ENCODE data around the gene EARS2.
"Not testable (repeated sequence)": the region's sequence is repeated elsewhere in the genome, so short reads cannot be mapped to it uniquely, and the experiment has no call there.

EARS2 gene

DNA sequence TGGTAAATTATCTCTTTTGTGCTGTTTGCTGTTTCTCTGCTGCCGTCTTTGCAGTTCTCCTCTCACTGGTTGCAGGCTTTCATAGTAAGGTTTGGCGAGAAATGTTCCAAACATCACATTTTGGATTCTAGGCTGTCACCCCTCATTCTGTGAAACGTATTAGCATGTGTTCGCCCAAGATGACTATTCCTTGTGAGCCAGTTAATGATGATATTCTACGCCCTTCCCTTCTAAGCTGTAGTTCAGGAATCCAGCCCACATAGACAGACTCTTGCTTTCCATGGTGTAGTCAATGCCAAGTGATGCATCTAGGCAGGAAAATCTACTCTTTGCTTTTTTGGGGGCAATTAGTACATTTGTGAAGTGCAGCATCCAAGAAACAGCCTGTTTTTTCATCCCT lies 14.7 kb upstream of the EARS2 start:
- DNase-seq = no peak
- in situ Hi-C loops (cut with HindIII; ENCODE audit: low pct_ligation_motif_present, low pct_unique_long_range_greater_than_20kb, low sequenced_read_pairs) = no loop called here

DNA sequence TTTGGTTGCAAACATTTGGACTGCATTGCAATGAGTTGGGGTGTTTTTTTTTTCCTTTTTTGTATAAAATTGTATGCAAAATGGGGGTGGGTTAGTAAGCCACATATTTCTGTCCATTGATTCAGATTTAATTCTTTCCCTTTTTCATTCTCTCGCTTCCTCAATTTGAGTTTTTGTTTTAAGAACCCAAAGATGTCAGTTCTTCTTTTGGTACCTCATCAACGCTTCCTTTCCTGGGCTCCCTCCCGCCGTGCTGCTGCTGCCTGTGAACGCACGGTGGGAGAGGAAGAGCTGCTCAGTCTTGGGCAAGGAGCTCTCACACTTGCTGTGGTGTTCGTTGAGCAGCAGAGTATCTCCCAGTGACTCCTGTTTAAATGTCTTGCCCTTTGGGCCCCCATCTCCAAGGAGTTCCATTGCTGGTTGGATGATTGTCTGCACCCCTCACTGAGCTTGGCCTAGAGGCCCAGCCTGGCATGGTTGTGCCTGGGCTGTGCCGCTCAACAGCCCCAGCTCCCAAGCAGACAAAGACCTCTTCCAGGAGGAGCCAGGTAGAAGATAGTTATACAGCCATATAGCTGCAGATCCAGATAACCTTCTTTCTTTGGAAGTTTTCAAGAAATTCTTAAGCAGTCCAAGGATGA lies 14.0 kb upstream of the EARS2 start:
- DNase-seq = no peak
- in situ Hi-C loops (cut with HindIII; ENCODE audit: low pct_ligation_motif_present, low pct_unique_long_range_greater_than_20kb, low sequenced_read_pairs) = no loop called here

DNA sequence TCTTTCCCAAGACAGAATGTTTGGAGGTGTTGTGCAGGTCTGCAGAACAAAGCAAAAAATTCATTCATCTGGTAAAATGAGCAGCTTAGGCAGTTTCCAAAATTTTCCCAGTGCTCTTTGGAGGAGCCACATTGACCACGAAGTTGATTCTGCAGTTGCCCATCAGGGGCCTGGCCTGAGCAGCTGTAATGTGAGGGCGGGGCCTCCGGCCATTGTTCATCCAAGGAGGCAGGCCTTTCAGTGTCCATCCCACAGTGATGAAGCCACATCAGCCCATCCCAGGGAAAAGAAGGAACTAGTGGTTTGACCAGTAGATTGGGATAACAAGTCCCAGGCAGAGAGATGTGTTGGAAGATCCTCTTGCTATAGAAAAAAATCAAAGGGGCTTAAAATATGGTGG lies 10.5 kb upstream of the EARS2 start:
- in situ Hi-C loops (cut with HindIII; ENCODE audit: low pct_ligation_motif_present, low pct_unique_long_range_greater_than_20kb, low sequenced_read_pairs) = no loop called here
- DNase-seq = no peak

DNA sequence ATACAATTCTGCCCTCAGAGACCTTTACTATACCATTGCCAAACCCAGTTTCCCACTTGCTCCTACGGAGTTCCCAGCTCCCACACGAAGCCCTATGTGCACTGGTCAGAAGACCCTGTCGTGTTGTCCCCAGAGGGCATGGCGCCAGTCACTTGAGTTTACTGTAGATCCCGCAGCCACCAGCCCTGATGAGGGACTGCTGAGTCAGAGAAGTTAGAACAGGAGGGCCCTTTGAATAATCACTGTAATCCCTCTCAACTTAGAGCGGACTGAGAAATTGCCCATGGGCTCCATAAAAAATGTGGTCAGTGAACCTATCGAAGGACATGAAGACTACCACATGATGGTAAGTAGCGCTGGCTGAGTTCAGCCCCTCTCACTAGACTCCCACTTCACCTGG lies 9.6 kb upstream of the EARS2 start:
- DNase-seq = no peak
- in situ Hi-C loops (cut with HindIII; ENCODE audit: low pct_ligation_motif_present, low pct_unique_long_range_greater_than_20kb, low sequenced_read_pairs) = no loop called here

DNA sequence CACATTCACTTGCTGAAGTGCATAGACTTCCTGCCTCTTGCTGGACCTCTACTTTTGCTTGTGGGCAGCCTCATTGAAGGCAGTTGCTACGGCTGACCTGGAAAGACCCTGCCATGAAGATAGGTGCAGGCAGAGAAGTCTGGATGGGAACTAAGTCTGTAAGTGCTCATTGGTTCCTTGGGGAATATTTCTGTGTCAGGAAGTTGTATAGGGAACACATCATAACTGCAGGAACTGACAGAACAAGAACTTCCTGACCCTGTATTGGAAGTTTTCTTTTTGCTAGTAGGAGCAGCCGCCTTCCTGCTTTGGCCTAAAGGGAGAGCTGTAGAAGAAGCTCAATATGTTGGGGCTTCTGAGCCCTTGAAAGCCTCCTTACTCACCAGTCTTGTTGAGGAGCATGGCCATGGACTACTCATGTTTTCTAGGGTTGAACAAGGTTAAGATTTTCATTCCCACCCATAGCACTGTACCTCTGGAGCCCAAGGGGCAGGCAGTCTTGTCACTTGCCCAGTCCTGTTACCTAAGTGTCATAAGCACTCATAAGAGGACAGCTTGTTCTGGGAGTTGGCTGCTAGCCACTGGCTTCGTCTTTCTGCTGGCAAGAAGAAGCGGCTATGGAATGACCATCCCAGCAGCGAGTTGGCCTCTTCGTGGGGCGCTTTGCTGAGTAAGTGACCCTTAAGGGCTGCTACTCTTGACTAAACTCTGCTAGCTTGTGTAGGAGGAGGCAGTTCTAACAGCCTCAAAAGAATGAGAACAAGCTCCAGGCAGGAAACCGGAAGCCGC lies 7.6 kb upstream of the EARS2 start:
- in situ Hi-C loops (cut with HindIII; ENCODE audit: low pct_ligation_motif_present, low pct_unique_long_range_greater_than_20kb, low sequenced_read_pairs) = no loop called here

GRCh38 chr16:23563186-23563585 lies 6.0 kb upstream of the EARS2 start:
- DNase-seq = no peak
- in situ Hi-C loops (cut with HindIII; ENCODE audit: low pct_ligation_motif_present, low pct_unique_long_range_greater_than_20kb, low sequenced_read_pairs) = no loop called here

More for the DNA sequence above, 7.6 kb upstream of the EARS2 start:
- DNase-seq = no peak

DNA sequence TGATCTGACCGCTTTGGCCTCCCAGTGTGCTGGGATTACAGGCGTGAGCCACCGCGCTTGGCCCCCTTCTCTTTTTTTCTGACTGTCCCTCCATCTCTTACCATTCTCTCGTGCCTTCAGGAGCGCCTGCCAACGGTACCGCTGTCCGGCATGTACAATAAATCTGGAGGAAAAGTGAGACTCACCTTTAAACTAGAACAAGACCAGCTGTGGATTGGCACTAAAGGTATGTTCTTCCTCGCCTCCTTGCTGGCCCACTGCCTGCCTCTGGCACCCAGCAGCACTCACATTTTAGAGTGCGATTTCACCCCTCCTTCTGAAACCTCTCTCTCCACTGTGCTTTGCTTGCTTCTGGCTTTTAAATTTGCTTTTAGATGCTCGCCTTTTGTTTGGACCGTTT lies 5.4 kb upstream of the EARS2 start:
- in situ Hi-C loops (cut with HindIII; ENCODE audit: low pct_ligation_motif_present, low pct_unique_long_range_greater_than_20kb, low sequenced_read_pairs) = no loop called here
- DNase-seq = no peak

DNA sequence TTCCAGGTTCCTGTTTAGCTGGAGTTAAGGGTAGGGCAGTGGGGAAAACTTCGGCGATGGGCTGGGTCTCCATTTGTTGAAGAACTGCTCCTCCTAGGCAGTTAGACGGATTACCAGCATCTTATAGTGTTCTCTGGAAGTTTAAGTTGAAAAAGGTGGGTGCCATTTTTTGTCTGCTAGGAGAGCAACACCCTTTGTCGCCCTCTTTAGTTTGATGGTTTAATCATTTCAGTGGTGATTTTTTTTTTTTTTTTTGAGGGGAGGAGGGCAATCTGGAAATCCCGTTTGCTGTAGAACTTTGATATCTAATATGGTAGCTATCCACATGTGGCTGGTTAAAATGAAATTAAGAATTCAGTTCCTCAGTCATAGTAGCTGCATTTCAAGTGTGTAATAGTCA lies 4.4 kb upstream of the EARS2 start:
- in situ Hi-C loops (cut with HindIII; ENCODE audit: low pct_ligation_motif_present, low pct_unique_long_range_greater_than_20kb, low sequenced_read_pairs) = no loop called here
- DNase-seq = no peak

DNA sequence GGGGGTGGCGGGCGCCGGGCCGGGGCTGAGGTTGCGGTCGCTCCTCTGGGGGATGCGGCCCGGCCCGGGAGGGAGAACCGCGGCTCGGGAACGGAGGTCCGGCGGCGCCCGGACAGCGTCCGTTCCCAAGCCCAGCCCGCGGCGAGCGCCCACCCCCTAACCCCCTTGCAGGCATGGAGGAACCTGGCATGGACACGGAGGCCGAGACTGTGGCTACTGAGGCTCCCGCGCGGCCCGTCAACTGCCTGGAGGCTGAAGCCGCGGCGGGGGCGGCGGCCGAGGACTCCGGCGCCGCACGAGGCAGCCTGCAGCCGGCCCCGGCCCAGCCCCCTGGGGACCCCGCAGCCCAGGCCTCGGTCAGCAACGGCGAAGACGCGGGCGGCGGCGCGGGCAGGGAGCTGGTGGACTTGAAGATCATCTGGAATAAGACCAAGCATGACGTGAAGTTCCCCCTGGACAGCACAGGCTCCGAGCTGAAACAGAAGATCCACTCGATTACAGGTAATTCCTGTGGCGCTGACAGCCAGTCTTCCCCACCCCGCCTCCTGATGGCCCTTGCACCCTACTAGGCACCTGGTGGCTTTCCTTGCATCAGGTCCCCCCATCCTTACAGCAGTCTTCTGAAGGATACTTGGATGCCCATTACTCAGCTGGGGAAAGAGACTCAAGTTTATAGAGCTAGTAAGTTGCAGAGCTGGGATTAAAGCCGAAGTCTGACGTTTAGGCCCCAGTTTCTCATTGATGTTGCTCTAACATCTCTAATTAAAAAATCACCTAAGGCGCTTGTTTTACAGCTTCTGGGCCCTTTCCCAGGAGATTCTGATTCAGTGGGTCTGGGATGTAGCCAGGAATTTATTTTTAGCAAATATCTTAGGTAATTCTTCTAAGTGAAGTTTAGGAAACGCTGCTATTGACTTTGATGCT lies 891 bp upstream of the EARS2 start:
- in situ Hi-C loops (cut with HindIII; ENCODE audit: low pct_ligation_motif_present, low pct_unique_long_range_greater_than_20kb, low sequenced_read_pairs) = no loop called here
- DNase-seq = no peak

GRCh38 chr16:23554536-23554935 lies 2.6 kb downstream of the EARS2 start:
- no peak for DNase-seq
- in situ Hi-C loops (cut with HindIII; ENCODE audit: low pct_ligation_motif_present, low pct_unique_long_range_greater_than_20kb, low sequenced_read_pairs) = no loop called here

DNA sequence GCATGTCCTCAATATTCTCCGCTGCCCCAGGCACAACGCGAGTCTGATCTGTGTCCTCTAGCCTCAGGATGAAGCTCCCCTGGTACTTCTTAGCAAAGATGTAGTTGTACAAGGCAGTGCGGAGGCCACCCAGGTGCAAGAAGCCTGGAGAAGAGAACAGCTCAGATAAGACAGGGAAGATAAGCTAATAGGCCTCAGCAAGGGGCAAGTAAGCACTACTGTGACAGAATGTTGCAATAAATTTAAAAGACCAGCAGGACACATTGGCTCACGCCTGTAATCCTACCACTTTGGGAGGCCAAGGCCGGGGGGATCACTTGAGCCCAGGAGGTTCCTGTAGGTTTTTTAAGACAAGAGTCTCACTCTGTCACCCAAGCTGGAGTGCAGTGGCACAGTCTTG lies 5.0 kb downstream of the EARS2 start:
- in situ Hi-C loops (cut with HindIII; ENCODE audit: low pct_ligation_motif_present, low pct_unique_long_range_greater_than_20kb, low sequenced_read_pairs) = no loop called here
- DNase-seq = no peak

GRCh38 chr16:23549938-23550337 lies 7.2 kb downstream of the EARS2 start:
- no peak for DNase-seq
- in situ Hi-C loops (cut with HindIII; ENCODE audit: low pct_ligation_motif_present, low pct_unique_long_range_greater_than_20kb, low sequenced_read_pairs) = no loop called here

DNA sequence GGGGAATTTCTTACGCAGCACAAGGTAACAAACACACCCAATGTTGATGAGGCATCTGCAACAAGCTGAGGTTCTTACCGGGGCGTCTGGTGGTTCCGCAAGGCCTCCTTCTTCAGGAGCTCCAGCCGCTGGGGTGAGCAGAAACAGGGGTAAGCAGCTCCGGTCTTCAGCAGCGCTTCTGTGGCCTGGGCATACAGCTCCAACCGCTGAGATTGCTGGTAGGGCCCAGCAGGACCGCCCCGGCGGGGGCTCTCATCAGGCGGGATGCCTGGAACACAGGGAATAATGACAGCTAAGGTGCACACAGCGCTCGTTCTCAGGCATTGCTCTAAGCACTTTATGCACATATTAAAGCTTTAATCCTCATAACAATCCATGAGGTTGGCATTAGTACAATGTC lies 12.7 kb downstream of the EARS2 start:
- in situ Hi-C loops (cut with HindIII; ENCODE audit: low pct_ligation_motif_present, low pct_unique_long_range_greater_than_20kb, low sequenced_read_pairs) = no loop called here
- DNase-seq = no peak

DNA sequence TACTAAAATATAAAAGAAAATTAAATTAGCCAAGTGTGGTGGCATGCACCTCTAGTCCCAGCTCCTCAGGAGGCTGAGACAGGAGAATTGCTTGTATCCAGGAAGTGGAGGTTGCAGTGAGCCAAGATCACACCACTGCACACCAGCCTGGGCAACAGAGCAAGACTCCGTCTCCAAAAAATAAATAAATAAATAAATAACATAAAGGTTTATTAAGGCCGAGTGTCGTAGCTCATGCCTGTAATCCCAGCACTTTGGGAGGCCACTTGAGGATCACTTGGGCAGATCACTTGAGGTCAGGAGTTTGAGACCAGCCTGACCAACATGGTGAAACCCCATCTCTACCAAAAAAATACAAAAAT lies 16.4 kb downstream of the EARS2 start:
- DNase-seq; in situ Hi-C loops (cut with HindIII; ENCODE audit: low pct_ligation_motif_present, low pct_unique_long_range_greater_than_20kb, low sequenced_read_pairs): not testable (repeated sequence)

GRCh38 chr16:23539984-23540816 lies 16.9 kb downstream of the EARS2 start:
- in situ Hi-C loops (cut with HindIII; ENCODE audit: low pct_ligation_motif_present, low pct_unique_long_range_greater_than_20kb, low sequenced_read_pairs) = no loop called here
- DNase-seq = no peak

DNA sequence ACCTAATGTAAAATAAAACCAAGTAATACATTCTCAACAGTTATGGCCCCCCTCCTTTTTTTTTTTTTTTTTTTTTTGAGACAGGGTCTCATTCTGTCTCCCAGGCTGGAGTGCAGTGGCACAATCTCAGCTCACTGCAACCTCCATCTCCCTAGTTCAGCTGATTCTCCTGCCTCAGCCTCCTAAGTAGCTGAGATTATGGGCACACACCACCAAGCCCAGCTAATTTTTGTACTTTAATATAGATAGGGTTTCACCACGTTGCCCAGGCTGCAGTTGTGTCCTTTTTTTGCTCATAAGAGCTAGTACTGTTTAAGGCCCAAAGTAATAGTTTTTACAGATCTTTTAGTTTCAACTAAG lies 18.3 kb downstream of the EARS2 start:
- no peak for DNase-seq
- in situ Hi-C loops (cut with HindIII; ENCODE audit: low pct_ligation_motif_present, low pct_unique_long_range_greater_than_20kb, low sequenced_read_pairs) = no loop called here

- in situ Hi-C loops (cut with HindIII; ENCODE audit: low pct_ligation_motif_present, low pct_unique_long_range_greater_than_20kb, low sequenced_read_pairs) = no loop called here
- no peak for DNase-seq
Measured at GRCh38 chr16:23537390-23537789, 19.8 kb downstream of the EARS2 start.

- in situ Hi-C loops (cut with HindIII; ENCODE audit: low pct_ligation_motif_present, low pct_unique_long_range_greater_than_20kb, low sequenced_read_pairs) = no loop called here
- DNase-seq = peak; percentile 74
Measured at GRCh38 chr16:23535901-23536300, 21.2 kb downstream of the EARS2 start.
